Loucy (cell line): ENCODE measurements around the gene ACVRL1.

Experiments used
- EZH2phosphoT487 ChIP-seq: fragments of 200-600 bp; IDR thresholded peaks from 2 replicates; pipeline ENCODE4 v1.6.1; 2018; ENCODE audit warnings: antibody characterized with exemption, mild to moderate bottlenecking, moderate library complexity, borderline replicate concordance
- TF ChIP-seq, protein P1 (sequence below): fragments of 200-600 bp; sonication (generic); conservative IDR thresholded peaks from 2 replicates; pipeline ENCODE4 v1.5.1; 2014; ENCODE audit warnings: mild to moderate bottlenecking, antibody characterized with exemption, low read length

DNA sequence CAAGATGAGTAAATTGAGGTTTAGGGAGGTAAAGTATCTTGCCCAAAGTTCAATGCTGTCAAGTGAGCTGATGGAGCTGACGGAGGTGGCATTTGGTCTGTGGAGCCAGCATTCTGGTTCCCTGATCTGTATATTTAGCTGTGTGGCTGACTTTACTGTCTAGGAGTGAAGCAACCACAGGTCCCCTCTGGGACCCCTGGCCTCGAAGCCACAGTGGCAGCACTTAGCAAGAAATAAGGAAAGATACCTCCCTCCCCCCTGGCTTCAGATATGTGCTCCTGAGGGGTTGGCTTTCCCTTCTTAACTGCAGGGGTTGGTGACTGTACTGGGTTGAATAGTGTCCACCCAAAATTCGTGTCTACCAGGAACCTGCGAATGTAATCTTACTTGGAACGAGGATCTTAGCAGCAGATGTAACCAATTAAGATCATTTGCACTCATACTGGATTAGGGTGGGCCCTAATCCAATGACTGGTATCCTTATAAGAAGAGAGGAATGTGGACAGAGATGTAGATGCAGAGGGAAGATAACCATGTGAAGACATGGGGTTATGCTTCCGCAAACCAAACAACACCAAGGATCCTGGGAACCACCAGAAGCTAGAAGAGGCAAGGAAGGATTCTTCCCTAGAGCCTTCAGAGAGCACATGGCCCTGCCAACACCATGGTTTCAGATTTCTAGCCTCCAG lies 42.2 kb downstream of the ACVRL1 start:
- TF ChIP-seq, protein P1, sequence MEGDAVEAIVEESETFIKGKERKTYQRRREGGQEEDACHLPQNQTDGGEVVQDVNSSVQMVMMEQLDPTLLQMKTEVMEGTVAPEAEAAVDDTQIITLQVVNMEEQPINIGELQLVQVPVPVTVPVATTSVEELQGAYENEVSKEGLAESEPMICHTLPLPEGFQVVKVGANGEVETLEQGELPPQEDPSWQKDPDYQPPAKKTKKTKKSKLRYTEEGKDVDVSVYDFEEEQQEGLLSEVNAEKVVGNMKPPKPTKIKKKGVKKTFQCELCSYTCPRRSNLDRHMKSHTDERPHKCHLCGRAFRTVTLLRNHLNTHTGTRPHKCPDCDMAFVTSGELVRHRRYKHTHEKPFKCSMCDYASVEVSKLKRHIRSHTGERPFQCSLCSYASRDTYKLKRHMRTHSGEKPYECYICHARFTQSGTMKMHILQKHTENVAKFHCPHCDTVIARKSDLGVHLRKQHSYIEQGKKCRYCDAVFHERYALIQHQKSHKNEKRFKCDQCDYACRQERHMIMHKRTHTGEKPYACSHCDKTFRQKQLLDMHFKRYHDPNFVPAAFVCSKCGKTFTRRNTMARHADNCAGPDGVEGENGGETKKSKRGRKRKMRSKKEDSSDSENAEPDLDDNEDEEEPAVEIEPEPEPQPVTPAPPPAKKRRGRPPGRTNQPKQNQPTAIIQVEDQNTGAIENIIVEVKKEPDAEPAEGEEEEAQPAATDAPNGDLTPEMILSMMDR = no peak
- TF ChIP-seq EZH2phosphoT487 = no peak
